Measurements from ENCODE around the gene CHMP2A. TPM values are rescaled to one million over a fixed set of nuclear protein-coding genes. Genes with fewer than 3 reads are reported as not detected.

Gene CHMP2A
- total RNA-seq, 1 experiment from 2014 or later: 109 TPM

- TF ChIP-seq AR (CRISPR knock-in tag; IDR thresholded peaks at IDR 0.05) (no peak), ATF2 (CRISPR knock-in tag; IDR thresholded peaks at IDR 0.05; ENCODE audit: borderline replicate concordance, low read depth) (no peak), PREB (CRISPR knock-in tag; IDR thresholded peaks at IDR 0.05; ENCODE audit: borderline replicate concordance) (no peak), ZMAT4 (CRISPR knock-in tag; IDR thresholded peaks at IDR 0.05) (no peak), ZBTB43 (CRISPR knock-in tag; IDR thresholded peaks at IDR 0.05) (0 out of 2 replicates have a peak, but pooled peaks have one; percentile 38), CDX4 (CRISPR knock-in tag; IDR thresholded peaks at IDR 0.05; ENCODE audit: borderline replicate concordance) (no peak), ZNF121 (CRISPR knock-in tag; IDR thresholded peaks at IDR 0.05) (peak; percentile 58; the same call in 1 of the 2 replicates), TP53 (CRISPR knock-in tag; IDR thresholded peaks at IDR 0.05) (peak; percentile 72), TEAD4 (CRISPR knock-in tag; IDR thresholded peaks at IDR 0.05) (no peak), CREB1 (CRISPR knock-in tag; IDR thresholded peaks at IDR 0.05) (no peak), ATF1 (CRISPR knock-in tag; IDR thresholded peaks at IDR 0.05) (no peak), ERG (CRISPR knock-in tag; IDR thresholded peaks at IDR 0.05) (no peak), ZNF416 (CRISPR knock-in tag; IDR thresholded peaks at IDR 0.05) (no peak), GRHL2 (CRISPR knock-in tag; IDR thresholded peaks at IDR 0.05; ENCODE audit: insufficient replicate concordance, severe bottlenecking) (no peak), FOXJ3 (CRISPR knock-in tag; IDR thresholded peaks at IDR 0.05; ENCODE audit: borderline replicate concordance) (no peak), FOXP4 (CRISPR knock-in tag; IDR thresholded peaks at IDR 0.05) (peak; percentile 89), ELF4 (CRISPR knock-in tag; IDR thresholded peaks at IDR 0.05; ENCODE audit: low read depth) (no peak), SMAD4 (CRISPR knock-in tag; IDR thresholded peaks at IDR 0.05) (no peak), KAT7 (CRISPR knock-in tag; IDR thresholded peaks at IDR 0.05; ENCODE audit: borderline replicate concordance) (0 out of 2 replicates have a peak, but pooled peaks have one; percentile 53), ZBTB21 (CRISPR knock-in tag; IDR thresholded peaks at IDR 0.05; ENCODE audit: borderline replicate concordance) (peak; percentile 92; the same call in 1 of the 2 replicates), NFE2L1 (CRISPR knock-in tag; IDR thresholded peaks at IDR 0.05) (peak; percentile 16; the same call in 1 of the 2 replicates), JUN (CRISPR knock-in tag; IDR thresholded peaks at IDR 0.05) (no peak), ZNF317 (CRISPR knock-in tag; IDR thresholded peaks at IDR 0.05; ENCODE audit: borderline replicate concordance, low read depth) (no peak), MAX (CRISPR knock-in tag; IDR thresholded peaks at IDR 0.05) (peak; percentile 93), PRRX2 (CRISPR knock-in tag; IDR thresholded peaks at IDR 0.05) (no peak), IRF2 (CRISPR knock-in tag; IDR thresholded peaks at IDR 0.05; ENCODE audit: borderline replicate concordance, low read depth) (no peak), ESRRA (CRISPR knock-in tag; IDR thresholded peaks at IDR 0.05; ENCODE audit: borderline replicate concordance) (peak; percentile 79)
These were observed 41.0 kb downstream of the CHMP2A start (continued) for GRCh38 chr19:58513694-58514563.
